Mesenchymal stem cell (in vitro differentiated cells and primary cell): Measurements from ENCODE around the gene ZSCAN5B.

Experiments used
- DNase-seq: peaks from one replicate; pipeline ENCODE4 v3.0.0-alpha.2; 2013
- H2AFZ ChIP-seq: one replicate; pipeline ENCODE4 v1.6.1; 2013; ENCODE audit warnings: low read depth, mild to moderate bottlenecking, control low read depth, inconsistent platforms, low read length, moderate library complexity
- H2AK5ac ChIP-seq: 2 replicates; pipeline ENCODE4 v1.6.1; 2013; ENCODE audit warnings: low read length, moderate library complexity, mild to moderate bottlenecking, inconsistent platforms; ENCODE audit not compliant: severe bottlenecking
- H2BK120ac ChIP-seq: one replicate; pipeline ENCODE4 v1.6.1; 2013; ENCODE audit warnings: low read depth, mild to moderate bottlenecking, inconsistent platforms, low read length, moderate library complexity
- H2BK12ac ChIP-seq, 2 experiments: one replicate each; pipeline ENCODE4 v1.6.1; 2013; ENCODE audit warnings: inconsistent platforms in 2 of 2, low read length in 2 of 2, mild to moderate bottlenecking in 2 of 2, moderate library complexity in 2 of 2, control low read depth in 1 of 2
- H2BK15ac ChIP-seq: one replicate; pipeline ENCODE4 v1.6.1; 2013; ENCODE audit warnings: mild to moderate bottlenecking, low read depth, inconsistent platforms; ENCODE audit not compliant: poor library complexity, severe bottlenecking
- H2BK5ac ChIP-seq: 2 replicates; pipeline ENCODE4 v1.6.1; 2013; ENCODE audit warnings: low read depth, mild to moderate bottlenecking, low read length, control low read depth, inconsistent platforms; ENCODE audit not compliant: poor library complexity, severe bottlenecking
- H3K14ac ChIP-seq, 2 experiments: one replicate each; pipeline ENCODE4 v1.6.1; 2013; ENCODE audit warnings: inconsistent platforms in 2 of 2, low read length in 2 of 2, control low read depth in 1 of 2, mild to moderate bottlenecking in 1 of 2, moderate library complexity in 1 of 2
- H3K18ac ChIP-seq, 2 experiments: one replicate each; pipeline ENCODE4 v1.6.1; 2013; ENCODE audit warnings: inconsistent platforms in 2 of 2, low read length in 2 of 2, control low read depth in 1 of 2, low read depth in 1 of 2, mild to moderate bottlenecking in 1 of 2
- H3K23ac ChIP-seq, 2 experiments: one replicate each; pipeline ENCODE4 v1.6.1; 2013; ENCODE audit warnings: inconsistent platforms in 2 of 2, low read length in 2 of 2, mild to moderate bottlenecking in 2 of 2, moderate library complexity in 2 of 2, control low read depth in 1 of 2
- H3K27ac ChIP-seq: 2 replicates; pipeline ENCODE4 v1.5.1; 2013; ENCODE audit warnings: mild to moderate bottlenecking, moderate library complexity, low read length, control low read depth, inconsistent platforms; ENCODE audit not compliant: poor library complexity, severe bottlenecking
- H3K27me3 ChIP-seq, 2 experiments: 2 replicates each; pipeline versions ENCODE4 v1.6.1 to v1.7.0; 2013; ENCODE audit warnings: low read length in 2 of 2, mild to moderate bottlenecking in 2 of 2, moderate library complexity in 2 of 2, control low read depth in 1 of 2, inconsistent platforms in 1 of 2; ENCODE audit not compliant: control insufficient read depth in 1 of 2, insufficient read depth in 1 of 2
- H3K36me3 ChIP-seq, 2 experiments: 2 replicates each; pipeline versions ENCODE4 v1.6.1 to v1.7.0; 2013; ENCODE audit warnings: low read length in 2 of 2, control low read depth in 1 of 2, inconsistent platforms in 1 of 2, low read depth in 1 of 2, mild to moderate bottlenecking in 1 of 2; ENCODE audit not compliant: insufficient read depth in 2 of 2, control insufficient read depth in 1 of 2
- H3K4ac ChIP-seq, 2 experiments: one replicate each; pipeline ENCODE4 v1.6.1; 2013; ENCODE audit warnings: inconsistent platforms in 2 of 2, low read length in 2 of 2, mild to moderate bottlenecking in 2 of 2, moderate library complexity in 2 of 2, control low read depth in 1 of 2, low read depth in 1 of 2
- H3K4me1 ChIP-seq: 2 replicates; pipeline ENCODE4 v1.6.1; 2013; ENCODE audit warnings: low read depth, low read length, control low read depth; ENCODE audit not compliant: control insufficient read depth, insufficient read depth
- H3K4me2 ChIP-seq: 2 replicates; pipeline ENCODE4 v1.6.1; 2013; ENCODE audit warnings: low read length, mild to moderate bottlenecking, inconsistent platforms; ENCODE audit not compliant: poor library complexity, severe bottlenecking
- H3K4me3 ChIP-seq, 2 experiments: 2 replicates each; pipeline versions ENCODE4 v1.5.1 to v1.7.0; 2013; ENCODE audit warnings: low read length in 2 of 2, mild to moderate bottlenecking in 2 of 2, control low read depth in 1 of 2, low read depth in 1 of 2; ENCODE audit not compliant: insufficient read depth in 1 of 2
- H3K79me1 ChIP-seq: replicated peaks from 2 replicates; pipeline ENCODE4 v1.6.1; 2013; ENCODE audit warnings: mild to moderate bottlenecking, control low read depth, low read length, inconsistent platforms; ENCODE audit not compliant: poor library complexity, severe bottlenecking
- H3K9ac ChIP-seq: 2 replicates; pipeline ENCODE4 v1.7.0; 2013; ENCODE audit warnings: mild to moderate bottlenecking, low read length, moderate library complexity
- H3K9me3 ChIP-seq: 2 replicates; pipeline ENCODE4 v1.7.0; 2013; ENCODE audit warnings: mild to moderate bottlenecking, low read length; ENCODE audit not compliant: control insufficient read depth
- H4K8ac ChIP-seq: one replicate; pipeline ENCODE4 v1.6.1; 2013; ENCODE audit warnings: inconsistent platforms, mild to moderate bottlenecking, low read length, moderate library complexity
- H4K91ac ChIP-seq: one replicate; pipeline ENCODE4 v1.6.1; 2013; ENCODE audit warnings: mild to moderate bottlenecking, low read length, inconsistent platforms
- WGBS: methylation state at CpG from one replicate; pipeline ENCODE4 v1.1.7; 2013; ENCODE audit warnings: mixed read lengths; 5-methylcytosine and 5-hydroxymethylcytosine counted together

The ZSCAN5B gene

DNA sequence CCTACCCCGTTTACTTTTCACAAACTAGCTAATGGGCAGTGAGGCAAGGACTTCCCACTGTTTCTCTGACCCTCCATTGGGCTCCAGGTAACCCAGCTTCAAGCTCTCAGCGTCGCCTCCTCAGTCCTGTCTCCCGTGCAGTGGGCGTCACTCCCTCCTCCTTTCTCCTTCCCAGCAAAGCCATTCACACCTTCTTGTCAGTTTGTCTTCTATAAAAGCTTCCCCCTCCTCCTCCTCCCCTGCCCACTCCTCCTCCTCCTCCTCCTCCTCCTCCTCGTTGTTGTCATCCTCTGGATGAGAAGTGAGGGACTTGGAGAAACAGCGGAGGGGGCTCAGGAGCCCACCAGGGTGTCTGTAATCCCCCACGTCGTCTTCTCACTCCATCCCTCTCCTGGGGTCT lies 23.5 kb downstream of the ZSCAN5B start:
- no peak overlapping the region for H3K9ac ChIP-seq
- H3K4ac ChIP-seq, result no peak overlapping the region
- no peaks in the 10 kb centered on the region for H3K9me3 ChIP-seq
- H2BK12ac ChIP-seq, result no peak overlapping the region
- H3K14ac ChIP-seq, result no peak overlapping the region
- no peak overlapping the region for H2AFZ ChIP-seq
- peaks cover 0 to 51% of the 10 kb centered on the region in 2 experiments for H3K27me3 ChIP-seq
- no peak overlapping the region for H3K4me3 ChIP-seq
- peaks cover 2% of the 10 kb centered on the region for H3K4me1 ChIP-seq
- H3K79me1 ChIP-seq, result no peaks in the 10 kb centered on the region
- H2BK5ac ChIP-seq, result no peak overlapping the region
- H3K36me3 ChIP-seq, result no peaks in the 10 kb centered on the region
- no peak overlapping the region for H3K4me2 ChIP-seq
- H2BK15ac ChIP-seq, result no peak overlapping the region
- WGBS, result 26% methylated on average over 4 of the region's 9 CpGs
- H4K8ac ChIP-seq, result no peak overlapping the region
- no peak overlapping the region for H2BK120ac ChIP-seq
- H3K23ac ChIP-seq, result no peak overlapping the region
- no peak overlapping the region for H4K91ac ChIP-seq
- no peak overlapping the region for H3K27ac ChIP-seq
- no peak overlapping the region for H2AK5ac ChIP-seq
- no peak for DNase-seq
- H3K18ac ChIP-seq, result no peak overlapping the region

DNA sequence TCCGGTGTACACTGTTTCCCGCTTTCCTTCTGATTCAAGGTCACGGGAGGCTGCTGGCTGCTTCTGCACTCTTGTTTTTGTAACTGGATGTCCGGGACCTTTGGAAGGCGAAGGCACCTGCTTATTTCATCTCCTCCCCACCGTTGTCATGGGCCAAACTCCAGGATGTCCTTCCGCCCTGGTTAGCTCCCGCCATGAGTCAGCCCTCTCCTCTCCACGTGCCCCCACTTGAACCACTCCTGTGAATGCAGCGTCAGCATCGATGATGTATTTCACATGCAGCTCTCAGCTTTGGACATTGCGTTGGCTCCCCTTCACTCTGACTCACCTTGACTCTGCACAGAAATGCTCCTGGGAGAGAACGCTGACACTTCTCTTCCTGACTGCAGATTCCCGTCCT lies 27.3 kb downstream of the ZSCAN5B start:
- H3K27me3 ChIP-seq, result peaks cover 0 to 24% of the 10 kb centered on the region in 2 experiments

DNA sequence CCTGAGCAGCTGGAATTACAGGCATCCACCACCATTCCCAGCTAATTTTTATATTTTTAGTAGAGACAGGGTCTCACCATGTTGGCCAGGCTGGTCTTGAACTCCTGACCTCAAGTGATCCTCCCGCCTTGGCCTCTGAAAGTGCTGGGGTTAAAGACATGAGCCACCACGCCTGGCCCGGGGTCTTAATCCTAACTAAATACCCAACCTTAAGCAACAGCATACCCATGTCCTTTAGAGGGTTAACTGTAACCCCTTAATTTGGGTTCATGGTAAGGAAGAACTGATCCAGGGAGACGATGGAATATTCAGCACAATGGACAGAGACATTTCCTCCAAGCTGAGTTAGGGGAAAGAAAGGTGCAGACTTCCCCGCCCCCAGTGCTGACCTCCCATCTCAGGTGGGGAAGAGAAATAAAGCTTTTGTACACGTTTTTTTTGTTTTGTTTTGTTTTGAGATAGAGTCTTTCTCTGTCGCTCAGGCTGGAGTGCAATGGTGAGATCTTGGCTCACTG lies 30.5 kb downstream of the ZSCAN5B start:
- Histone ChIP-seq H3K36me3 (peaks cover 3 to 9% of the 10 kb centered on the region in 2 experiments), H2AFZ (no peak overlapping the region), H2BK120ac (no peak overlapping the region), H3K27me3 (peaks cover 0 to 3% of the 10 kb centered on the region in 2 experiments), H3K4ac (no peak overlapping the region), H3K18ac (no peak overlapping the region), H3K23ac (no peak overlapping the region), H3K9me3 (no peaks in the 10 kb centered on the region), H3K4me1 (peaks cover 2% of the 10 kb centered on the region), H4K91ac (no peak overlapping the region), H3K79me1 (no peaks in the 10 kb centered on the region), H2BK12ac (no peak overlapping the region), H2BK5ac (no peak overlapping the region), H3K4me3 (no peak overlapping the region), H3K27ac (no peak overlapping the region), H3K9ac (no peak overlapping the region), H2AK5ac (no peak overlapping the region), H3K4me2 (no peak overlapping the region), H4K8ac (no peak overlapping the region), H3K14ac (no peak overlapping the region), H2BK15ac (no peak overlapping the region)
- DNase-seq, result peak; percentile 11
- 51% methylated on average over 6 of the region's 7 CpGs for WGBS

More for the DNA sequence above, 27.3 kb downstream of the ZSCAN5B start:
- H3K36me3 ChIP-seq, result no peaks in the 10 kb centered on the region
- H3K4me2 ChIP-seq, result no peak overlapping the region
- H3K9ac ChIP-seq, result no peak overlapping the region
- H2AFZ ChIP-seq, result no peak overlapping the region
- H3K23ac ChIP-seq, result no peak overlapping the region
- no peak overlapping the region for H3K4me3 ChIP-seq
- H3K18ac ChIP-seq, result no peak overlapping the region
- H2BK15ac ChIP-seq, result no peak overlapping the region
- no peak overlapping the region for H3K27ac ChIP-seq
- DNase-seq, result peak; percentile 28
- H3K14ac ChIP-seq, result peak overlapping the region in 1 of 2 experiments; percentile 36
- H4K91ac ChIP-seq, result no peak overlapping the region
- peaks cover 2% of the 10 kb centered on the region for H3K4me1 ChIP-seq
- no peak overlapping the region for H2BK120ac ChIP-seq
- H3K9me3 ChIP-seq, result no peaks in the 10 kb centered on the region
- no peak overlapping the region for H2AK5ac ChIP-seq
- no peaks in the 10 kb centered on the region for H3K79me1 ChIP-seq
- 61% methylated on average over 14 of the region's 14 CpGs for WGBS
- no peak overlapping the region for H2BK5ac ChIP-seq
- no peak overlapping the region for H3K4ac ChIP-seq
- H4K8ac ChIP-seq, result no peak overlapping the region
- H2BK12ac ChIP-seq, result no peak overlapping the region

DNA sequence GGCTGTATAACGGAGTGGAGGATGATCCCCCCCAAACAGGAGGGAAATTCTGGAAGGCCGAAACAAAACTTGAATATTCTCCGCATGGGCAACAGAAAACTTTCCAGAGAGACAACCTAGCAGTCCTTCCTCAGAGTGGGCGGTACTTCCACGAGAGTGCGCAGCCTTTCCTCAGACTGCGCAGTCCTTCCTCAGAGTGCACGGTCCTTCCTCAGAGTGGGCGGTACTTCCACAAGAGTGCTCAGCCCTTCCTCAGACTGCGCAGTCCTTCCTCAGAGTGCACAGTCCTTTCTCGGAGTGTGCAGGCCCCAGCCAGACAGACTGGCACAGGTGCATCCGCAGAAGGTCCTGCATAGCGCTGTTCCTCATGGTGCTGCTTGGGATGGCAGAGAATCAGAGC lies 34.5 kb downstream of the ZSCAN5B start:
- no peak overlapping the region for H3K14ac ChIP-seq
- no peak overlapping the region for H3K4ac ChIP-seq
- H2BK5ac ChIP-seq, result no peak overlapping the region
- no peak for DNase-seq
- no peak overlapping the region for H2BK15ac ChIP-seq
- 93% methylated on average over 13 of the region's 13 CpGs for WGBS
- no peak overlapping the region for H2BK120ac ChIP-seq
- H4K91ac ChIP-seq, result no peak overlapping the region
- peaks cover 3% of the 10 kb centered on the region for H3K79me1 ChIP-seq
- H2AFZ ChIP-seq, result no peak overlapping the region
- H3K4me3 ChIP-seq, result no peak overlapping the region
- no peaks in the 10 kb centered on the region for H3K9me3 ChIP-seq
- no peaks in the 10 kb centered on the region for H3K4me1 ChIP-seq
- H3K27me3 ChIP-seq, result peaks cover 0 to 3% of the 10 kb centered on the region in 2 experiments
- no peak overlapping the region for H3K27ac ChIP-seq
- H3K4me2 ChIP-seq, result no peak overlapping the region
- H3K23ac ChIP-seq, result no peak overlapping the region
- no peak overlapping the region for H2AK5ac ChIP-seq
- no peak overlapping the region for H4K8ac ChIP-seq
- H3K9ac ChIP-seq, result no peak overlapping the region
- peaks cover 34 to 48% of the 10 kb centered on the region in 2 experiments for H3K36me3 ChIP-seq
- H2BK12ac ChIP-seq, result no peak overlapping the region
- H3K18ac ChIP-seq, result no peak overlapping the region
